Right atrium auricular region (tissue), 2 donors: ENCODE results near the gene PLCL1. TPM values are rescaled to one million over a fixed set of nuclear protein-coding genes. Genes with fewer than 3 reads are reported as not detected.

Source experiments
- DNase-seq: peaks from one replicate; pipeline ENCODE4 v3.0.0-alpha.2; 2019; ENCODE audit warnings: low spot score
- H3K27ac ChIP-seq, 2 donors: fragments of 200-600 bp; sonication (generic); 1 replicate in 1 of 2; 2 replicates in 1 of 2; pipeline ENCODE4 v1.5.1; 2016 to 2019
- H3K27me3 ChIP-seq, 2 donors: fragments of 200-600 bp; sonication (generic); one replicate each; pipeline versions ENCODE4 v1.5.1 to v1.6.0; 2017 to 2019
- H3K36me3 ChIP-seq: fragments of 200-600 bp; sonication (generic); one replicate; pipeline ENCODE4 v1.5.1; 2016
- H3K4me1 ChIP-seq, 2 donors: fragments of 200-600 bp; sonication (generic); one replicate each; pipeline versions ENCODE4 v1.5.1 to v1.6.0; 2017 to 2019
- H3K4me3 ChIP-seq, 2 donors: fragments of 200-600 bp; sonication (generic); 1 replicate in 1 of 2; 2 replicates in 1 of 2; pipeline ENCODE4 v1.5.1; 2017 to 2019; ENCODE audit warnings: mild to moderate bottlenecking in 1 of 2, moderate library complexity in 1 of 2
- H3K9me3 ChIP-seq, 2 donors: fragments of 200-600 bp; sonication (generic); one replicate each; pipeline ENCODE4 v1.5.1; 2019
- CTCF ChIP-seq, 2 donors: fragments of 200-600 bp; sonication (generic); IDR thresholded peaks; one replicate each; pipeline ENCODE4 v1.5.1; 2019; ENCODE audit warnings: antibody characterized with exemption in 2 of 2
- total RNA-seq, 2 donors: library from RNA; depleted of rRNA; stranded (reverse); fragments of >200 nt; gene quantifications; one replicate each; pipeline ENCODE4 v1.1.0, GENCODE V29; 2016

The PLCL1 gene
- total RNA-seq, 2 donors from 2014 or later = 26.8 to 32.0 TPM

- Histone ChIP-seq H3K27ac (no peak overlapping the region), H3K27me3 (no peaks in the 10 kb centered on the region), H3K4me3 (no peak overlapping the region), H3K9me3 (no peaks in the 10 kb centered on the region), H3K36me3 (no peaks in the 10 kb centered on the region), H3K4me1 (peaks cover 0 to 5% of the 10 kb centered on the region in 2 donors)
- no peak for DNase-seq
- TF ChIP-seq CTCF (IDR thresholded peaks at IDR 0.05) = no peak
Measured at GRCh38 chr2:197934261-197934933, 130.0 kb downstream of the PLCL1 start.

- no peaks in the 10 kb centered on the region for H3K27me3 ChIP-seq
- H3K36me3 ChIP-seq = no peaks in the 10 kb centered on the region
- no peak for DNase-seq
- no peak overlapping the region for H3K4me3 ChIP-seq
- TF ChIP-seq CTCF (IDR thresholded peaks at IDR 0.05) = no peak
- H3K9me3 ChIP-seq = no peaks in the 10 kb centered on the region
- H3K4me1 ChIP-seq = peaks cover 0 to under 1% of the 10 kb centered on the region in 2 donors
- no peak overlapping the region for H3K27ac ChIP-seq
Measured at GRCh38 chr2:197934934-197935289, 130.5 kb downstream of the PLCL1 start.

- DNase-seq = no peak
- Histone ChIP-seq H3K9me3 (no peaks in the 10 kb centered on the region), H3K27me3 (no peaks in the 10 kb centered on the region), H3K4me3 (no peak overlapping the region), H3K4me1 (no peaks in the 10 kb centered on the region), H3K27ac (no peak overlapping the region), H3K36me3 (no peaks in the 10 kb centered on the region)
- TF ChIP-seq CTCF (IDR thresholded peaks at IDR 0.05) = no peak
Measured at GRCh38 chr2:197937814-197938213, 133.4 kb downstream of the PLCL1 start.

- H3K27me3 ChIP-seq = no peaks in the 10 kb centered on the region
- no peak for TF ChIP-seq CTCF (IDR thresholded peaks at IDR 0.05)
- H3K9me3 ChIP-seq = no peaks in the 10 kb centered on the region
- DNase-seq = no peak
- no peak overlapping the region for H3K27ac ChIP-seq
- H3K4me1 ChIP-seq = no peaks in the 10 kb centered on the region
- no peak overlapping the region for H3K4me3 ChIP-seq
- no peaks in the 10 kb centered on the region for H3K36me3 ChIP-seq
Measured at GRCh38 chr2:197938555-197938954, 134.2 kb downstream of the PLCL1 start.

GRCh38 chr2:197939787-197940186 is 135.4 kb downstream of the PLCL1 start:
- no peaks in the 10 kb centered on the region for H3K9me3 ChIP-seq
- no peak for DNase-seq
- no peaks in the 10 kb centered on the region for H3K4me1 ChIP-seq
- TF ChIP-seq CTCF (IDR thresholded peaks at IDR 0.05) = no peak
- no peaks in the 10 kb centered on the region for H3K36me3 ChIP-seq
- no peak overlapping the region for H3K27ac ChIP-seq
- no peaks in the 10 kb centered on the region for H3K27me3 ChIP-seq
- no peak overlapping the region for H3K4me3 ChIP-seq

GRCh38 chr2:197940382-197940781 is 136.0 kb downstream of the PLCL1 start:
- Histone ChIP-seq H3K27me3 (no peaks in the 10 kb centered on the region), H3K4me3 (no peak overlapping the region), H3K27ac (no peak overlapping the region), H3K9me3 (no peaks in the 10 kb centered on the region), H3K36me3 (no peaks in the 10 kb centered on the region), H3K4me1 (no peaks in the 10 kb centered on the region)
- no peak for DNase-seq
- no peak for TF ChIP-seq CTCF (IDR thresholded peaks at IDR 0.05)
